Measurements from ENCODE around the gene GSK3A.

GSK3A gene

DNA sequence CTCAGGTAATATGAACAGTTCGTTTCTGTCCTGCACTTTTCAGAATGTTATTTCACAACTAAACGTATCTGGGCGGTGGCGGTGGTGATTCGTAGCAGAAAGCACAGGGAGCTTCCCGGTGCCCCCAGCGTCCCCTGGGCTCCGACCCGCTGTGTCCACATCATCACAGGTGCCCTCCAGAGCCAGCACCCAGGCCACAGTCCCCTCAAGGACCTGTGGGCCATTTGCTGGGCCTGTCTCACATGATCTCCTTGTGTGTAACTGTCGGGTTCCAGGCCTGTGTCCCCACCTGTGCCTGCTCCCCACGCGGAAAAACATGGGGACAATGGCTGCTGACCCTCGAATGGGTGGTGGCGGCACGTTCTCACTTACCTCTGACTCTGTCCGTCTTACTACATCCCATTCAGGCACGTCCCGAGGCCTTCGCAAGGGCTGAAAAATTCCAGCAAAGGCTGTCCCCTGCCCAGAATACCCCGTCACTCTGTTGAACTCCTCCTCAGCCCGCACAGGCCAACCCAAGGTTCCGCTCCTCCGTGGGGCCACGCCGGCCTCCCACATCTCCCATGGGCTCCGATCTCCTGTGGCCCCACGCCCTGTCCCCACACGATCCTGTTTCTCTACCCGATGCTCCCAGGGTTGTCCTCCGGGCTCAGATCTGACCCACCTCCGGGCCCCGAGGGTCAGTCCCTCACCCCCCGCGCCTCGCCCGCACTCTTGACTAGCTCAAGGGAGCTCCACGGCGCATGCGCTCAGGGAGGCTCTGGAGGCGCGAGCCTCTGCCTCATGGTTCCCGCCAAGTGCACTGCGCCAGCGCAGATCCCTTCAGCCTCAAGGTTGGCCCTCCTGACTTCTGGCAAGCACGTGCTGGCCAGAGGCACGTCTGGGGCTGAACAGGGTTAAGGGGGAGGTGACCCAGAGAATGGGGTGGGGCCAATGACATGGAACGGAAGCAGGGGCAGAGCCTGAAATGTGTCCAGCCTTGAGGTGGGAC is 46.1 kb downstream of the GSK3A start:
- no peak for DNase-seq

DNA sequence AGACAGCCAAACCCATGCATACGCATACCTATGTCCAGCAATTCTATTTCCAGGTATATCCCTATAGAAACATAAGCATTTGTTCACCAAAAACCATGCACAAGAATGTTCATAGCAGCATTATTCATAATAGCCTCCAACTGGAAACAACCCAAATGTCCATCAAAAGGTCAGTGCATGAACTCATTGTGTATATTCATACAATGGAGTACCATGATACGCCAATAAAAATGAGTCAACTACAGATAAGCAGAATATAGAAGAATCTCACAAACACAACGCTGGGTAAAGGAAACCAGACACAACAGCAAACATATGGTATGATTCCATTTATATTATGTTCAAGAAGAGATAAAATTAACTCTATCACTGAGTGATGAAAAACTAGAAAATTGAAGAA is 48.7 kb downstream of the GSK3A start:
- DNase-seq: no peak

DNA sequence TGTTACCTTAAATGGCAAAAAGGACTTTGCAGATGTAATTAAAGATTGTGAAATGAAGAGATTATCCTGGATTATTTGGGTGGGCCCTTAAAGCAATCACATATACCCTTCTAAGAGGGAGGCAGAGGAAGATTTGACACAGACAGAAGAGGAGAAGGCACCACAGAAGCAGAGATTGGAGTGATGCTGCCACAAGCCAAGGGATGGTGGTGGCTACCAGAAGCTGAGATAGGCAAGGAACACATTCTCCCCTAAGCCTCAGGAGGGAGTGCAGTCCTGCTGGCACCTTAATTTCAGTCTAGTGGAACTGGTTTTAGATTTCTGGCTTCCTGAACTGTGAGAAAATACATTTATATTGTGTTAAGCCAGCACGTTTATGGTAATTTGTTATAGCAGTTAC is 49.1 kb downstream of the GSK3A start:
- no peak for DNase-seq

DNA sequence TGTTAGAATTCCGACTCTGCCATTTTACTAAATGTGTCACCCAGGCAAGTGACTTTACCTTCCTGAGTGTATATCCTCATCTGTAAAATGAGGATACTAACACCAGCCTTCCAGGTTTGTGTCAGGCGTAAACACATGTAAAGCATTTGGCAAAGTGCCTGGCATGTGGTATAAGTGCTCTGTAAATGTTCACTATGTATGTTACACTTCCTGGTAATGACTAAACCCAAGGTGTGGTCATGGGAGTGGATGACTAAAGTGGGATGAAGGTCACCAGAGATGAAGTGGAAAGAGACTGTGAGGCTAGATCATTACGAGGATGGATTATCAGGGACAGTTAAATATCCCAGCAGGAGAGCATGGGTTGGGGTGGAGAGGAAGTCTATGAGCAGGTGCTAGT is 50.5 kb downstream of the GSK3A start:
- no peak for DNase-seq

DNA sequence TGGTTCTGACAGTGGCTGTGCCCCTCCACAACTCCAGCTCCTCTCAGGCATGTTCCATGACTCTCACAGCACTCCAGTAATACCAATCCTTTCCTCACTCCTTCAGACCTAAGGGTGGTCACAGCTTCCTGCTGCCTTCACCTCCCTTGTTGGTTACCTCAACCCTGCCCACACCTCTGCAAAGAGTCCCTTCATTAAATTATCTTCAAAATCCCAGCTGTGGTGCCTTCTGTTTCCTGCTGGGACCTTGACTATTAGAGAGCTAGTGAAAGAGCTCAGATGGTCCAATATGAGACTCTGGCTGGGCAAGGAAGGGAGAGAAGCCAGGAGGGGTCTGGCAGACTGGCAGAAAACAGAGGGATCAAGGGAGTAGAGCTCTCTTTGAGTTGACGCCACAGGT is 51.1 kb downstream of the GSK3A start:
- DNase-seq: no peak

DNA sequence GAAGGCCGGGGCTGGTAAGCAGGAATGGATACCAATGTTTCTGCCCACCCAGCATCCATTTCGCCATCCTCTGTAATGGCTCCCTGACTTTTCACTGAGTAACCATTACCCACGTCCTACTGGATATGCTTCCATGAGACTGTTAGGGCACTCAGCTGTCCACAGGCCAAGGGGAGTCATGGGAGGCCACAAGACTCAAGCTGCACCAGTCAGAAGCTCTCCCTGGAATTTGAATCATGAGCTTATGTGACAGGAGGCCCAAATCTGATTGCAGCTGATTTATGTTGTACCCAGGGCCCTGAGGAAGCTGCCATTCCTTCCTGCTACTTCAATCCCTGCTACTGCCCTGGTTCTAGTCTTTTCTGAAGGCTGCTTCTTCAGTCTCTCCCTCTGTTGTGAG is 53.3 kb downstream of the GSK3A start:
- no peak for DNase-seq

DNA sequence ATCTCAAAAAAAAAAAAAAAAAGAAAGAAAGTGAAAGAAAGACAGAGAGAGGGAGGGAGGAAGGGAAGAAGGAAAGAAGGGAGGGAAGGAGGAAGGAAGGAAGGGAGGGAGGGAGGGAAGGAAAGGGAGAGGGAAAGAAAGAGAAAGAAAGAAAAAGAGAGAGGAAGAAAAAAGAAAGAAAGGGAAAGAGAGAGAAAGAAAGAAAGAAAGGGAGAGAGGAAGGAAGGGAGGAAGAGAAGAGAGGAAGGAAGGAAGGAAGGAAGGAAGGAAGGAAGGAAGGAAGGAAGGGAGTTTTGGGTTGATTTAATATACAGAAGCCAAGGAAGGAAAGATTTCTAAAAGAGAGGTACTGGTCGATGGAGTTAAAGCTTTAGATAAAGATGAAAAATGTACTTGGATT is 53.7 kb downstream of the GSK3A start:
- no peak for DNase-seq

DNA sequence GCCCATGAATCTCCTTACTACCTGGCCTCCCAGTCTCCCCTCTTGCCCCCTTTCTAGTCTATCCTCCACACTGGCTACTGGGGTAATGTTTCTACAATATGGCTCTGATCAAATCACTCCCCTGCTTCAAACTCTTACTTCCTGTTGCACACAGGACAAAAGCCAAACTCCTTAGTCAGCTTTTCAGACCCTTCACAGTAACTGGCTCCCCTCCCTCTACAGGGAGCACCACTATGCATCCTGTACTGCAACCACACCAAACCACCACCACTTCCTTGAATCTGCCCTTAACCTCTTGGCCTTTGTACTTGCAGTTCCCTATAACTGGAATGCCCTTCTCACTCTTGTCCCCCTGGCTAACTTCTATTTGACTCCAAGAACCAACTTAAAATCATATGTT is 57.1 kb downstream of the GSK3A start:
- DNase-seq: no peak

DNA sequence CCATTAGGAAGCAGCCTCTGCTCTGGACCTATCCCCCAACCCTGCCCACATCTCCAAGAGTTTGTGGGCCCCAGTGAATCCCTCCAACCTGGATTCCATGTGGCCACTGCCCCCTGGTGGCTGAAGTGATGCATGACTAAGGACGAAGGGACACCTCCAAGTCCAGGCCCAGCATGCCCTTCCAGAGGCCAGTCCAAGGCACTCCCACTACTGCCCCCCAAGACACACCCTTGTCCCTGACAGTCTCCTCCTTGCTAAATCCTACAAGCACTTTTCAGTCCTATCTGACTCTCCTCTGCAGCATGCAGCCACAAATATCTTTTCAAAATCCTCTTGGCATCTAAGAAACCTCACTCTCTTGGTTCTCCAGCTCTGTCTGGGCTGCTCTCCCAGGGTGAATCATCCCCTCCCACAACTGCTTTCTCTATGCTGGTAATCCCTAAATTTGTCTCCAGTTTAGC is 58.0 kb downstream of the GSK3A start:
- no peak for DNase-seq

Measured in NCI-H1436 treated with DMSO at 0.1 percent for 48 hours (cell line).